Small intestine (tissue), 7 donors: ENCODE data around the gene SLC12A7. TPM values are rescaled to one million over a fixed set of nuclear protein-coding genes. Genes with fewer than 3 reads are reported as not detected.

Experiments used
- DNase-seq, 2 donors: peaks; one replicate each; pipeline versions ENCODE4 v3.0.0 to v3.0.0-alpha.2; 2013
- FAIRE-seq: peaks from 2 replicates; lab custom pipeline; 2012; peaks lifted over from hg19 to GRCh38; lab: Jason Lieb, UNC
- H3K27ac ChIP-seq, 3 donors: one replicate each; pipeline ENCODE4 v1.5.1; 2013; ENCODE audit warnings: low read length in 2 of 3, mild to moderate bottlenecking in 2 of 3, control low read depth in 1 of 3, inconsistent platforms in 1 of 3, low read depth in 1 of 3, moderate library complexity in 1 of 3
- H3K27me3 ChIP-seq, 3 donors: one replicate each; pipeline ENCODE4 v1.6.1; 2013; ENCODE audit warnings: low read length in 3 of 3, inconsistent platforms in 1 of 3; ENCODE audit not compliant: control insufficient read depth in 3 of 3, insufficient read depth in 3 of 3
- H3K36me3 ChIP-seq, 3 donors: one replicate each; pipeline ENCODE4 v1.6.1; 2013; ENCODE audit warnings: low read length in 3 of 3, inconsistent platforms in 1 of 3, low read depth in 1 of 3, mild to moderate bottlenecking in 1 of 3, moderate library complexity in 1 of 3; ENCODE audit not compliant: control insufficient read depth in 3 of 3, insufficient read depth in 2 of 3
- H3K4me1 ChIP-seq, 3 donors: one replicate each; pipeline ENCODE4 v1.6.1; 2013; ENCODE audit warnings: low read length in 2 of 3, inconsistent platforms in 1 of 3, low read depth in 1 of 3, mild to moderate bottlenecking in 1 of 3, moderate library complexity in 1 of 3; ENCODE audit not compliant: control insufficient read depth in 3 of 3, insufficient read depth in 2 of 3
- H3K4me3 ChIP-seq, 3 donors: one replicate each; pipeline ENCODE4 v1.5.1; 2013; ENCODE audit warnings: low read length in 3 of 3, control low read depth in 1 of 3, inconsistent platforms in 1 of 3, low read depth in 1 of 3, mild to moderate bottlenecking in 1 of 3, moderate library complexity in 1 of 3
- H3K9me3 ChIP-seq, 2 donors: one replicate each; pipeline ENCODE4 v1.6.1; 2013; ENCODE audit warnings: low read depth in 1 of 2, low read length in 1 of 2; ENCODE audit not compliant: control insufficient read depth in 2 of 2, insufficient read depth in 1 of 2
- WGBS, 3 donors: extraction: QIAGEN DNeasy Blood & Tissue Kit; methylation state at CpG; one replicate each; pipeline ENCODE4 v1.1.7; 2013; 5-methylcytosine and 5-hydroxymethylcytosine counted together
- polyA plus RNA-seq, 4 donors: library from polyadenylated mRNA; stranded (reverse) in 3 of 4; unstranded in 1 of 4; fragments of 200-250 nt in 3 of 4; fragments of 120-200 nt in 1 of 4; gene quantifications; one replicate each; pipeline versions ENCODE4 v1.2.1 to v1.2.3, GENCODE V29; 2013
- donor health status: healthy with polysubstance abuse.
- donor health status: control.
- donor health status: control.
- donor health status: Bipolar disorder and iron deficiency.
- donor health status: healthy.

SLC12A7 gene
- polyA plus RNA-seq, 4 donors: 32.7 to 79.9 (median 44.5) TPM

GRCh38 chr5:1069720-1070088, 42.2 kb downstream of the SLC12A7 start:
- Histone ChIP-seq H3K9me3 (no peaks in the 10 kb centered on the region), H3K36me3 (peaks cover 9 to 67% (median 10%) of the 10 kb centered on the region in 3 donors), H3K27me3 (no peaks in the 10 kb centered on the region), H3K27ac (no peak overlapping the region), H3K4me1 (no peaks in the 10 kb centered on the region), H3K4me3 (no peak overlapping the region)
- DNase-seq (no peak), FAIRE-seq (no peak)
- WGBS, 3 donors: 90 to 94% (median 92%) methylated on average over 11 to 14 of the region's 15 CpGs

- Histone ChIP-seq H3K36me3 (peaks cover 9 to 67% (median 15%) of the 10 kb centered on the region in 3 donors), H3K27me3 (no peaks in the 10 kb centered on the region), H3K4me3 (no peak overlapping the region), H3K4me1 (no peaks in the 10 kb centered on the region), H3K9me3 (no peaks in the 10 kb centered on the region), H3K27ac (no peak overlapping the region)
- 86 to 88% (median 88%) methylated on average over 33 of the region's 33 CpGs for WGBS, 3 donors
- no peak for FAIRE-seq
- no peak for DNase-seq
Observed at GRCh38 chr5:1068895-1069719, 42.8 kb downstream of the SLC12A7 start.

- Histone ChIP-seq H3K4me3 (no peak overlapping the region), H3K27ac (no peak overlapping the region), H3K4me1 (no peaks in the 10 kb centered on the region), H3K27me3 (no peaks in the 10 kb centered on the region), H3K9me3 (no peaks in the 10 kb centered on the region), H3K36me3 (peaks cover 11 to 64% (median 17%) of the 10 kb centered on the region in 3 donors)
- WGBS, 3 donors: 88 to 91% (median 89%) methylated on average over 34 of the region's 34 CpGs
- DNase-seq: no peak
- no peak for FAIRE-seq
Observed at GRCh38 chr5:1068204-1068894, 43.5 kb downstream of the SLC12A7 start.

- DNase-seq: no peak
- no peak overlapping the region for H3K4me3 ChIP-seq
- H3K27me3 ChIP-seq: no peaks in the 10 kb centered on the region
- no peaks in the 10 kb centered on the region for H3K9me3 ChIP-seq
- H3K4me1 ChIP-seq: no peaks in the 10 kb centered on the region
- H3K27ac ChIP-seq: no peak overlapping the region
- 88 to 89% (median 89%) methylated on average over 45 of the region's 45 CpGs for WGBS, 3 donors
- no peak for FAIRE-seq
- H3K36me3 ChIP-seq: peaks cover 13 to 70% (median 22%) of the 10 kb centered on the region in 3 donors
Observed at GRCh38 chr5:1067141-1068121, 44.4 kb downstream of the SLC12A7 start.

- FAIRE-seq (no peak), DNase-seq (no peak)
- WGBS, 3 donors: 92% methylated on average over 12 of the region's 12 CpGs
- no peaks in the 10 kb centered on the region for H3K4me1 ChIP-seq
- no peaks in the 10 kb centered on the region for H3K9me3 ChIP-seq
- H3K4me3 ChIP-seq: no peak overlapping the region
- no peaks in the 10 kb centered on the region for H3K27me3 ChIP-seq
- H3K27ac ChIP-seq: no peak overlapping the region
- H3K36me3 ChIP-seq: peaks cover 13 to 78% (median 22%) of the 10 kb centered on the region in 3 donors
Observed at GRCh38 chr5:1066676-1067075, 45.2 kb downstream of the SLC12A7 start.

GRCh38 chr5:1065891-1066650, 45.8 kb downstream of the SLC12A7 start:
- WGBS, 3 donors: 89 to 91% (median 90%) methylated on average over 15 to 16 of the region's 16 CpGs
- Histone ChIP-seq H3K9me3 (no peaks in the 10 kb centered on the region), H3K27me3 (no peaks in the 10 kb centered on the region), H3K4me3 (no peak overlapping the region), H3K27ac (no peak overlapping the region), H3K36me3 (peaks cover 13 to 81% (median 22%) of the 10 kb centered on the region in 3 donors), H3K4me1 (no peaks in the 10 kb centered on the region)
- DNase-seq (no peak), FAIRE-seq (no peak)

- H3K4me3 ChIP-seq: no peak overlapping the region
- H3K27ac ChIP-seq: no peak overlapping the region
- H3K4me1 ChIP-seq: no peaks in the 10 kb centered on the region
- 91 to 93% (median 91%) methylated on average over 25 to 26 of the region's 26 CpGs for WGBS, 3 donors
- no peak for DNase-seq
- no peaks in the 10 kb centered on the region for H3K9me3 ChIP-seq
- H3K27me3 ChIP-seq: no peaks in the 10 kb centered on the region
- FAIRE-seq: no peak
- peaks cover 13 to 88% (median 26%) of the 10 kb centered on the region in 3 donors for H3K36me3 ChIP-seq
Observed at GRCh38 chr5:1065143-1065750, 46.6 kb downstream of the SLC12A7 start.
